ENCODE data around the gene MTERF1. TPM values are rescaled to one million over a fixed set of nuclear protein-coding genes. Genes with fewer than 3 reads are reported as not detected.

Gene MTERF1
- total RNA-seq, 1 experiment from 2014 or later = 12.0 TPM

GRCh38 chr7:91852263-91852741 is 28.2 kb downstream of the MTERF1 start:
- ATAC-seq = peak; percentile 95
- no peak for DNase-seq (ENCODE audit: low spot score)
- H3K36me3 Mint-ChIP-seq = no peaks in the 10 kb centered on the region
- H3K4me1 Mint-ChIP-seq = no peaks in the 10 kb centered on the region
- H3K4me3 Mint-ChIP-seq = no peak overlapping the region
- ChIA-PET CTCF (interaction anchor here (0.6 to 1.6 kb wide), 10 partner anchors 8 to 564 kb away, joined by 3 to 17 read pairs (median 4); partner anchors contain the start of gene MTERF1), POLR2A (interaction anchor here (0.6 kb wide), 1 partner anchor 180 kb away, joined by 4 read pairs; no protein-coding TSS in a partner anchor)
- no peak for TF ChIP-seq PRDM15 (CRISPR knock-in tag; IDR thresholded peaks at IDR 0.05)
- TF ChIP-seq, protein P1, sequence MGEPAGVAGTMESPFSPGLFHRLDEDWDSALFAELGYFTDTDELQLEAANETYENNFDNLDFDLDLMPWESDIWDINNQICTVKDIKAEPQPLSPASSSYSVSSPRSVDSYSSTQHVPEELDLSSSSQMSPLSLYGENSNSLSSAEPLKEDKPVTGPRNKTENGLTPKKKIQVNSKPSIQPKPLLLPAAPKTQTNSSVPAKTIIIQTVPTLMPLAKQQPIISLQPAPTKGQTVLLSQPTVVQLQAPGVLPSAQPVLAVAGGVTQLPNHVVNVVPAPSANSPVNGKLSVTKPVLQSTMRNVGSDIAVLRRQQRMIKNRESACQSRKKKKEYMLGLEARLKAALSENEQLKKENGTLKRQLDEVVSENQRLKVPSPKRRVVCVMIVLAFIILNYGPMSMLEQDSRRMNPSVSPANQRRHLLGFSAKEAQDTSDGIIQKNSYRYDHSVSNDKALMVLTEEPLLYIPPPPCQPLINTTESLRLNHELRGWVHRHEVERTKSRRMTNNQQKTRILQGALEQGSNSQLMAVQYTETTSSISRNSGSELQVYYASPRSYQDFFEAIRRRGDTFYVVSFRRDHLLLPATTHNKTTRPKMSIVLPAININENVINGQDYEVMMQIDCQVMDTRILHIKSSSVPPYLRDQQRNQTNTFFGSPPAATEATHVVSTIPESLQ (CRISPR knock-in tag; IDR thresholded peaks at IDR 0.05) = no peak
- TF ChIP-seq CTCF (IDR thresholded peaks at IDR 0.05) = peak; percentile 46
- H3K9me3 Mint-ChIP-seq = peaks cover 9% of the 10 kb centered on the region; the same call in 1 of the 2 replicates
- H3K27me3 Mint-ChIP-seq (ENCODE audit: low read depth) = no peaks in the 10 kb centered on the region; the same call in 1 of the 2 replicates
- H3K27ac Mint-ChIP-seq = no peak overlapping the region

DNA sequence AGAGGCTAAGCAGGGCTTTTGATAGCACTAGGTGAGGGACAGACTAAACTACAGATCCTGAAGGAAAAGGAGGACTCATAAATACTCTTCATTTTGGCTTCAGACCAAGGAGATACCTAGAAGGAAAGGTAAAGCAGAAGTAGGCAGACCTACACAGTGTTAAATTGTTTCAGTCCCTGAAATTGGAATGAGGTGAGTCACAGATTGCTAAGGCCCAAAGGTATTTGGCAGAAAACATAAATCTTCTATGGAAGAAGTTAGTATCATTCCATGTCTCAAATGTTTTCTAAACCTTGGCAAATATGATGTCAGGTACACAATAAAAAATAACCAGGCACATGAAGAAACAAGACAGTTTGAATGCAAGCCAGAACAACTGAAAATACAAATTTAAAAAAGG is 30.0 kb downstream of the MTERF1 start:
- ChIA-PET POLR2A (no interaction called here), CTCF (no interaction called here)
- no peak overlapping the region for H3K27ac Mint-ChIP-seq
- H3K27me3 Mint-ChIP-seq (ENCODE audit: low read depth) = no peaks in the 10 kb centered on the region; the same call in 1 of the 2 replicates
- no peak for ATAC-seq
- DNase-seq (ENCODE audit: low spot score) = no peak
- H3K36me3 Mint-ChIP-seq = no peaks in the 10 kb centered on the region
- peaks cover 12% of the 10 kb centered on the region for H3K9me3 Mint-ChIP-seq
- H3K4me1 Mint-ChIP-seq = no peaks in the 10 kb centered on the region
- H3K4me3 Mint-ChIP-seq = no peak overlapping the region
- TF ChIP-seq ZNF121 (CRISPR knock-in tag; IDR thresholded peaks at IDR 0.05) (no peak), PRDM15 (CRISPR knock-in tag; IDR thresholded peaks at IDR 0.05) (no peak), TCF7 (CRISPR knock-in tag; IDR thresholded peaks at IDR 0.05; ENCODE audit: low read depth) (no peak), SOX15 (CRISPR knock-in tag; IDR thresholded peaks at IDR 0.05) (no peak), JAZF1 (CRISPR knock-in tag; IDR thresholded peaks at IDR 0.05) (no peak), USF2 (CRISPR knock-in tag; IDR thresholded peaks at IDR 0.05) (no peak), NR1H2 (CRISPR knock-in tag; IDR thresholded peaks at IDR 0.05) (no peak), ZSCAN18 (CRISPR knock-in tag; IDR thresholded peaks at IDR 0.05) (no peak), MYBL2 (CRISPR knock-in tag; IDR thresholded peaks at IDR 0.05) (no peak), ZNF232 (CRISPR knock-in tag; IDR thresholded peaks at IDR 0.05) (no peak), ATF2 (CRISPR knock-in tag; IDR thresholded peaks at IDR 0.05; ENCODE audit: borderline replicate concordance, low read depth) (no peak), HMGA2 (CRISPR knock-in tag; IDR thresholded peaks at IDR 0.05) (no peak)
- TF ChIP-seq, protein P2, sequence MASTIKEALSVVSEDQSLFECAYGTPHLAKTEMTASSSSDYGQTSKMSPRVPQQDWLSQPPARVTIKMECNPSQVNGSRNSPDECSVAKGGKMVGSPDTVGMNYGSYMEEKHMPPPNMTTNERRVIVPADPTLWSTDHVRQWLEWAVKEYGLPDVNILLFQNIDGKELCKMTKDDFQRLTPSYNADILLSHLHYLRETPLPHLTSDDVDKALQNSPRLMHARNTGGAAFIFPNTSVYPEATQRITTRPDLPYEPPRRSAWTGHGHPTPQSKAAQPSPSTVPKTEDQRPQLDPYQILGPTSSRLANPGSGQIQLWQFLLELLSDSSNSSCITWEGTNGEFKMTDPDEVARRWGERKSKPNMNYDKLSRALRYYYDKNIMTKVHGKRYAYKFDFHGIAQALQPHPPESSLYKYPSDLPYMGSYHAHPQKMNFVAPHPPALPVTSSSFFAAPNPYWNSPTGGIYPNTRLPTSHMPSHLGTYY (CRISPR knock-in tag; IDR thresholded peaks at IDR 0.05) = no peak
- TF ChIP-seq, protein P3, sequence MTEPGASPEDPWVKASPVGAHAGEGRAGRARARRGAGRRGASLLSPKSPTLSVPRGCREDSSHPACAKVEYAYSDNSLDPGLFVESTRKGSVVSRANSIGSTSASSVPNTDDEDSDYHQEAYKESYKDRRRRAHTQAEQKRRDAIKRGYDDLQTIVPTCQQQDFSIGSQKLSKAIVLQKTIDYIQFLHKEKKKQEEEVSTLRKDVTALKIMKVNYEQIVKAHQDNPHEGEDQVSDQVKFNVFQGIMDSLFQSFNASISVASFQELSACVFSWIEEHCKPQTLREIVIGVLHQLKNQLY (CRISPR knock-in tag; IDR thresholded peaks at IDR 0.05) = no peak

All from WTC11 (cell line).